Spinal cord (tissue), 10 donors: ENCODE results near the gene RCCD1. TPM values are rescaled to one million over a fixed set of nuclear protein-coding genes. Genes with fewer than 3 reads are reported as not detected.

Experiments used
- DNase-seq, 6 donors: peaks; one replicate each; pipeline versions ENCODE4 v3.0.0 to v3.0.0-alpha.2; 2013 to 2015; ENCODE audit warnings: low spot score in 6 of 6, low read depth in 4 of 6
- H3K27ac ChIP-seq: one replicate; pipeline ENCODE4 v1.5.1; 2013; ENCODE audit warnings: low read depth, low read length, control low read depth
- H3K27me3 ChIP-seq: one replicate; pipeline ENCODE4 v1.6.1; 2013; ENCODE audit warnings: low read length; ENCODE audit not compliant: control insufficient read depth, insufficient read depth
- H3K36me3 ChIP-seq: one replicate; pipeline ENCODE4 v1.6.1; 2013; ENCODE audit warnings: low read length; ENCODE audit not compliant: control insufficient read depth, insufficient read depth
- H3K4me1 ChIP-seq: one replicate; pipeline ENCODE4 v1.6.1; 2013; ENCODE audit warnings: low read length; ENCODE audit not compliant: control insufficient read depth, insufficient read depth
- H3K4me3 ChIP-seq: one replicate; pipeline ENCODE4 v1.5.1; 2013; ENCODE audit warnings: low read depth, low read length, control low read depth
- H3K9me3 ChIP-seq: one replicate; pipeline ENCODE4 v1.6.1; 2013; ENCODE audit warnings: low read length; ENCODE audit not compliant: control insufficient read depth, insufficient read depth
- WGBS: methylation state at CpG from one replicate; pipeline ENCODE4 v1.1.5; 2013; ENCODE audit warnings: missing lambda C conversion rate; ENCODE audit not compliant: insufficient coverage; 5-methylcytosine and 5-hydroxymethylcytosine counted together
- polyA plus RNA-seq, 2 donors: library from polyadenylated mRNA; unstranded; fragments of 120-200 nt; gene quantifications; one replicate each; pipeline ENCODE4 v1.2.1, GENCODE V29; 2013; ENCODE audit not compliant: insufficient read length in 2 of 2
- total RNA-seq, 2 donors: library from RNA; depleted of rRNA in 1 of 2; stranded (reverse); fragments of 120-200 nt in 1 of 2; fragments of >200 nt in 1 of 2; gene quantifications; one replicate each; pipeline versions ENCODE4 v1.2.3 to v1.2.4, GENCODE V29; 2013 to 2014
- donor health status: healthy.

The RCCD1 gene
- total and polyA plus RNA-seq, 4 donors: 16.9 to 30.5 (median 21.8) TPM

- DNase-seq: no peak
- H3K4me1 ChIP-seq: peaks cover 15% of the 10 kb centered on the region
- H3K9me3 ChIP-seq: no peaks in the 10 kb centered on the region
- H3K4me3 ChIP-seq: no peak overlapping the region
- peaks cover 81% of the 10 kb centered on the region for H3K36me3 ChIP-seq
- no peak overlapping the region for H3K27ac ChIP-seq
- WGBS: no CpG with 5 or more reads among the region's 6 CpGs
- H3K27me3 ChIP-seq: no peaks in the 10 kb centered on the region
Measured at GRCh38 chr15:90950676-90951075, 4.0 kb upstream of the RCCD1 start.

DNA sequence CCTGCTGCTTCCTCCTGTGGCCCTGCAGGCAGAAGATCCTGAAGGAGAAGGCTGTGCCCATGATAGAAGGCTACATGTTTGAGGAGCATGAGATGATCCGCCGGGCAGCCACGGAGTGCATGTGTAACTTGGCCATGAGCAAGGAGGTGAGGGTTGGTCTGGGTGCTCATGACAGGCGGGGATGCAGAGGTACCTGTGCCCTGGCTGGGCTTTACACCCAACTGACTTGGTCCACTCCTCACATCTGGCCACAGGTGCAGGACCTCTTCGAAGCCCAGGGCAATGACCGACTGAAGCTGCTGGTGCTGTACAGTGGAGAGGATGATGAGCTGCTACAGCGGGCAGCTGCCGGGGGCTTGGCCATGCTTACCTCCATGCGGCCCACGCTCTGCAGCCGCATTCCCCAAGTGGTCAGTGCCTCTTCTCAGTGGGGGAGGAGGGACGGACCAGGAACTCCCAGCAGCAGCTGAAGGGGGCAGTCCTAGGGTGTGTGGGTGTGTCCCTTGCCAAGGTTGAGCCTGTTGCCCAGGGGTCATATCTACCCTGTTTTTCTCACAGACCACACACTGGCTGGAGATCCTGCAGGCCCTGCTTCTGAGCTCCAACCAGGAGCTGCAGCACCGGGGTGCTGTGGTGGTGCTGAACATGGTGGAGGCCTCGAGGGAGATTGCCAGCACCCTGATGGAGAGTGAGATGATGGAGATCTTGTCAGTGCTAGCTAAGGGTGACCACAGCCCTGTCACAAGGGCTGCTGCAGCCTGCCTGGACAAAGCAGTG is 1.6 kb upstream of the RCCD1 start:
- H3K36me3 ChIP-seq: peaks cover 59% of the 10 kb centered on the region
- no peak overlapping the region for H3K4me3 ChIP-seq
- DNase-seq: no peak
- H3K27ac ChIP-seq: no peak overlapping the region
- H3K4me1 ChIP-seq: peaks cover 34% of the 10 kb centered on the region
- 99% methylated on average over 13 of the region's 14 CpGs for WGBS
- no peaks in the 10 kb centered on the region for H3K27me3 ChIP-seq
- H3K9me3 ChIP-seq: no peaks in the 10 kb centered on the region

DNA sequence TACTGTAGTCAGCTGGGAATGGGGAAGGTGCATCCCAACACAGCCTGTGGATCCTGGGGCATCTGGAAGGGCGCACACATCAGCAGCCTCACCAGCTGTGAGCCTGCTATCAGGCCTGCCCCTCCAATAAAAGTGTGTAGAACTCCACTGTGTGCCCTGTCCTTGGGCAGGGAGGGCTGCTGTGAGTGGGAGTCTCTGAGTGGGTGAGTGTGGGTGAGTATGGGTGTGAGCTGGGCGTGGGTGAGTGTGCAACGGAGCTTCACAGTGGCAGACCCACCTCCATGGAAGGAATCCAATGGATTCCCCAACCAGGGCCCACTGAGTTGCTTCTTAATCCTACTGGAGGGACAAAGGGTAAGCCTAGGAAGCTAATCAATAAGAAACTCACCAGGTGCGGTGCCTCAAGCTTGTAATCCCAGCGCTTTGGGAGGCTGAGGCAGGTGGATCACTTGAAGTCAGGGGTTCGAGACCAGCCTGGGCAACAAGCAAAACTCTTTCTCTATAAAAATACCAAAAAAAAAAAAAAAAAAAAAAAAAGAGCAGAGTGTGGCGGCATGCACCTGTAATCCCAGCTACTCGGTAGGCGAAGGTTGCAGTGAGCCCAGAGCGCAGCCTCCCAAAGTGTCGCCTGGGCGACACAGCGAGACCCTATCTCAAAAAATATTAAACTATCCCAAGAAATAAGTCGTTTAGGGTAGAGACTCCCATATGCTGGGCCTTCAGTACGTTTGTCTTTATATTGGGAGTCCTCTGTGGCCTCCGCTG is 555 bp upstream of the RCCD1 start:
- WGBS: 40% methylated on average over 4 of the region's 16 CpGs
- DNase-seq: no peak
- Histone ChIP-seq H3K27ac (no peak overlapping the region), H3K9me3 (no peaks in the 10 kb centered on the region), H3K4me3 (peak overlapping the region; percentile 93), H3K27me3 (no peaks in the 10 kb centered on the region), H3K4me1 (peaks cover 45% of the 10 kb centered on the region), H3K36me3 (peaks cover 51% of the 10 kb centered on the region)

GRCh38 chr15:90955624-90956273 is 1.1 kb downstream of the RCCD1 start:
- no peak for DNase-seq
- no peaks in the 10 kb centered on the region for H3K9me3 ChIP-seq
- peaks cover 43% of the 10 kb centered on the region for H3K36me3 ChIP-seq
- no peaks in the 10 kb centered on the region for H3K27me3 ChIP-seq
- no peak overlapping the region for H3K27ac ChIP-seq
- H3K4me1 ChIP-seq: peaks cover 61% of the 10 kb centered on the region
- 78% methylated on average over 6 of the region's 20 CpGs for WGBS
- H3K4me3 ChIP-seq: peak overlapping the region; percentile 93

- H3K27ac ChIP-seq: no peak overlapping the region
Measured at GRCh38 chr15:90956274-90957030, 1.8 kb downstream of the RCCD1 start.

DNA sequence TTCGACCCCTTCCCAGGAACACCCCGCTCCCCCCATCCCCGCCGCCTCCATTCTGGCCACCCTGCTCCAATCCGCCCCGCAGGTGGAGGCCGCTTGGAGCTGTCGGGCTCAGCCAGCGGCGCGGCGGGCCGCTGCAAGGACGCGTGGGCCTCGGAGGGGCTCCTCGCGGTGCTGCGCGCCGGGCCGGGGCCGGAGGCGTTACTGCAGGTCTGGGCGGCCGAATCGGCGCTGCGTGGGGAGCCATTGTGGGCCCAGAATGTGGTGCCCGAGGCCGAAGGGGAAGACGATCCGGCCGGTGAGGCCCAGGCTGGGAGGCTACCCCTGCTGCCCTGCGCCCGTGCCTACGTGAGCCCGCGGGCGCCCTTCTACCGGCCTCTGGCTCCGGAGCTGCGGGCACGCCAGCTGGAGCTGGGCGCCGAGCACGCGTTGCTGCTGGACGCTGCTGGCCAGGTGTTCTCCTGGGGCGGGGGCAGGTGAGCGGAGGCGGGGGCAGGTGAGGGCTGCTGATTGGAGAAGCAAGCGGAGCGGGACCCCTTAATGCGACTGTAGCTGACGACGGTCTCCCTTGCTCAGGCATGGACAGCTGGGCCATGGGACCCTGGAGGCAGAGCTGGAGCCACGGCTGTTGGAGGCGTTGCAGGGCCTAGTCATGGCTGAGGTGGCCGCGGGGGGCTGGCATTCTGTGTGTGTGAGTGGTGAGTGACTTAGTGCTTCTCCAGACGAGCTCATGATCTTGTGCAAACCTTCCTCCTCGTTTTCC is 2.5 kb downstream of the RCCD1 start:
- Histone ChIP-seq H3K4me3 (peak overlapping the region; percentile 54), H3K27ac (no peak overlapping the region), H3K4me1 (peaks cover 65% of the 10 kb centered on the region), H3K9me3 (no peaks in the 10 kb centered on the region), H3K27me3 (no peaks in the 10 kb centered on the region), H3K36me3 (peaks cover 42% of the 10 kb centered on the region)
- 5% methylated on average over 59 of the region's 63 CpGs for WGBS
- peak in 4 of 6 donors; percentile 20 to 78 (median 49) for DNase-seq

More at GRCh38 chr15:90956274-90957030, 1.8 kb downstream of the RCCD1 start:
- Histone ChIP-seq H3K4me1 (peaks cover 65% of the 10 kb centered on the region), H3K4me3 (peak overlapping the region; percentile 54), H3K9me3 (no peaks in the 10 kb centered on the region), H3K27me3 (no peaks in the 10 kb centered on the region), H3K36me3 (peaks cover 43% of the 10 kb centered on the region)
- peak in 4 of 6 donors; percentile 43 to 93 (median 82) for DNase-seq
- 8% methylated on average over 53 of the region's 56 CpGs for WGBS

DNA sequence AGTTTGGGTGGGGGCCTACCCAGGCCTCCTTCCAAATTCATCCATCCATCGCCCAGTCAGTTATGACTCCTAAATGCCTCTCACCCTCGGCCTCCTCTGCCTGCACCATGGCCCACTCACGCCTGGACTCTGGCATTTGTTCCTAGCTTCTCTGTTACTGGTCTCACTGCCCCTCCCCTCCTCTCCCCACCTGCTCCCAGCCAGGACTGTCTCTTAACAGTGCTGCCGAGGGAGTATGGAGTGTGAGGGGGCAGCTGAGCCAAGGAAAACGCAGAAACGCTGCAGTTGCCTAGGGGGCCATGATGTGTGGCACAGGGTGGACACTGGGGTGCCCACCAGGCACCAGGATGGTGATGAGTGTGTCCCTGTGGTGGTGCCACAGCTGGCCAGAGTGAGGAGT is 3.1 kb downstream of the RCCD1 start:
- Histone ChIP-seq H3K27ac (no peak overlapping the region), H3K4me1 (peaks cover 65% of the 10 kb centered on the region), H3K9me3 (no peaks in the 10 kb centered on the region), H3K4me3 (peak overlapping the region; percentile 54), H3K27me3 (no peaks in the 10 kb centered on the region), H3K36me3 (peaks cover 39% of the 10 kb centered on the region)
- WGBS: 56% methylated on average over 6 of the region's 6 CpGs
- no peak for DNase-seq

DNA sequence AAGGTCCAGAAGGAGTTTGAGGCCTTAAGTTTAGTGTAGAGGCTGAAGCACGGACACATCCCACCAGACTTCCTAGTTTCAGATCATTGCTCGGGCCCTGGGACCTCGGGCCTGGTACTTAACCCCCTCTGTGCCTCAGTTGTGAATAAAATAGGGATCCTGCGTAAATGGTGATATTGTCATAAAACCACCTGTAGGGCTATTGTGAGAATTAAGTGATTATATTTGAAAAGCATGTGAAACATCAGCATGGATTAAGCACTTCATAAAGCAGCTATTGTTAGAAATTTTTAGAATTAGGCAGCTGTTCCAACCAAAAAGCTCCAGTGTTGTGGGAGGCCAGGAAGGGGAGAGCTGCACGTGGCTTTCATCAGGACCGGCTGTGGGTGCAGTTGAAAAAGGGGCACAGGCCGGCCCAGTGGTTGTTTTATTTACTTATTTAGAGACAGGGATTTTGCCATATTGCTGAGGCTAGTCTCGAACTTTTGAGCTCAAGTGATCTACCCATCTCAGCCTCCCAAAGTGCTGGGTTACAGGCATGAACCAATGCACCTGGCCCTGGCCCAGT is 4.4 kb downstream of the RCCD1 start:
- H3K36me3 ChIP-seq: peaks cover 32% of the 10 kb centered on the region
- peaks cover 65% of the 10 kb centered on the region for H3K4me1 ChIP-seq
- no peaks in the 10 kb centered on the region for H3K9me3 ChIP-seq
- H3K27me3 ChIP-seq: no peaks in the 10 kb centered on the region
- WGBS: 72% methylated on average over 5 of the region's 8 CpGs
- no peak for DNase-seq
- H3K27ac ChIP-seq: no peak overlapping the region
- H3K4me3 ChIP-seq: no peak overlapping the region
